OCI-LY7 (cell line): ENCODE results near the gene ARSJ. TPM values are rescaled to one million over a fixed set of nuclear protein-coding genes. Genes with fewer than 3 reads are reported as not detected.

ENCODE experiments used
- BruUV-seq: library from RNA; stranded (reverse); fragments of 400-500 nt; replicated peaks from 2 replicates; lab custom pipeline; 2021; lab: Mats Ljungman, UMichigan
- CTCF ChIA-PET: fragments of 300-600 bp; sonication (Branson Sonifier 250); formaldehyde crosslinking; loops from one replicate; lab custom pipeline; 2022; ENCODE audit warnings: antibody characterized with exemption; ENCODE audit not compliant: unreplicated experiment; lab: Charles Lee
- POLR2A ChIA-PET: fragments of 300-600 bp; sonication (Branson Sonifier 250); formaldehyde crosslinking; loops from one replicate; lab custom pipeline; 2022; ENCODE audit warnings: antibody characterized with exemption; lab: Charles Lee
- DNase-seq: peaks from one replicate; pipeline ENCODE4 v3.0.0-alpha.2; 2015; ENCODE audit warnings: low spot score
- H2AFZ ChIP-seq: fragments of 200-600 bp; sonication (generic), shearing (Covaris generic); 2 replicates; pipeline ENCODE4 v1.6.1; 2014; ENCODE audit warnings: mild to moderate bottlenecking, antibody characterized with exemption, low read length, moderate library complexity
- H3K27ac ChIP-seq: fragments of 200-600 bp; sonication (generic); 2 replicates; pipeline ENCODE4 v1.5.1; 2014; ENCODE audit warnings: mixed run types, low read depth, mild to moderate bottlenecking, moderate library complexity, low read length, inconsistent platforms; ENCODE audit not compliant: poor library complexity, severe bottlenecking
- H3K36me3 ChIP-seq: fragments of 200-600 bp; sonication (generic); 2 replicates; pipeline ENCODE4 v1.6.1; 2014; ENCODE audit warnings: mild to moderate bottlenecking, antibody characterized with exemption, low read length, moderate library complexity, mixed read lengths; ENCODE audit not compliant: insufficient read depth
- H3K4me1 ChIP-seq: fragments of 200-600 bp; sonication (generic); 2 replicates; pipeline ENCODE4 v1.5.1; 2014; ENCODE audit warnings: mild to moderate bottlenecking, low read length; ENCODE audit not compliant: insufficient read depth, poor library complexity, severe bottlenecking
- H3K4me2 ChIP-seq: fragments of 200-600 bp; sonication (generic); 2 replicates; pipeline ENCODE4 v1.6.1; 2014; ENCODE audit warnings: mild to moderate bottlenecking, low read length
- H3K4me3 ChIP-seq: fragments of 200-600 bp; sonication (generic); 2 replicates; pipeline ENCODE4 v1.5.1; 2014; ENCODE audit warnings: mild to moderate bottlenecking, low read depth, low read length; ENCODE audit not compliant: poor library complexity, severe bottlenecking
- H3K79me2 ChIP-seq: fragments of 200-600 bp; sonication (generic); 2 replicates; pipeline ENCODE4 v1.6.1; 2016; ENCODE audit warnings: low read depth, mild to moderate bottlenecking, low read length, moderate library complexity, mixed read lengths; ENCODE audit not compliant: insufficient read depth
- H3K9me2 ChIP-seq: fragments of 200-600 bp; sonication (generic); 2 replicates; pipeline ENCODE4 v1.6.1; 2016; ENCODE audit warnings: mild to moderate bottlenecking, low read length, mixed read lengths; ENCODE audit not compliant: insufficient read depth
- H3K9me3 ChIP-seq: fragments of 200-600 bp; sonication (generic); 2 replicates; pipeline ENCODE4 v1.6.1; 2014; ENCODE audit warnings: mild to moderate bottlenecking, mixed run types, low read length, mixed read lengths
- H4K20me1 ChIP-seq: fragments of 200-600 bp; sonication (generic); 2 replicates; pipeline ENCODE4 v1.6.1; 2014; ENCODE audit warnings: mild to moderate bottlenecking, antibody characterized with exemption, low read length, moderate library complexity, mixed read lengths; ENCODE audit not compliant: insufficient read depth
- EZH2phosphoT487 ChIP-seq: fragments of 200-600 bp; sonication (generic); IDR thresholded peaks from 2 replicates; pipeline ENCODE4 v1.6.1; 2018; ENCODE audit warnings: low read depth, borderline replicate concordance, mild to moderate bottlenecking, mixed run types, antibody characterized with exemption, low read length, moderate library complexity, mixed read lengths
- intact Hi-C: fragments of 100-400 bp; cut with micrococcal nuclease; formaldehyde crosslinking; loops from one replicate; pipeline ENCODE4 v1.10.0; 2022; ENCODE audit not compliant: unreplicated experiment
- total RNA-seq, 2 experiments: library from RNA; depleted of rRNA in 1 of 2; stranded (reverse); fragments of >200 nt in 1 of 2; shearing (Covaris generic) in 1 of 2; gene quantifications; 2 replicates each; pipeline ENCODE4 v1.2.3, GENCODE V29; 2014 to 2022
- TF ChIP-seq, protein P1 (sequence below): fragments of 200-600 bp; sonication (generic); conservative IDR thresholded peaks from 2 replicates; pipeline ENCODE4 v1.5.1; 2014; ENCODE audit warnings: mild to moderate bottlenecking, antibody characterized with exemption, low read length, moderate library complexity, mixed read lengths

ARSJ gene
- total RNA-seq, 2 experiments from 2014 or later, result not detected

DNA sequence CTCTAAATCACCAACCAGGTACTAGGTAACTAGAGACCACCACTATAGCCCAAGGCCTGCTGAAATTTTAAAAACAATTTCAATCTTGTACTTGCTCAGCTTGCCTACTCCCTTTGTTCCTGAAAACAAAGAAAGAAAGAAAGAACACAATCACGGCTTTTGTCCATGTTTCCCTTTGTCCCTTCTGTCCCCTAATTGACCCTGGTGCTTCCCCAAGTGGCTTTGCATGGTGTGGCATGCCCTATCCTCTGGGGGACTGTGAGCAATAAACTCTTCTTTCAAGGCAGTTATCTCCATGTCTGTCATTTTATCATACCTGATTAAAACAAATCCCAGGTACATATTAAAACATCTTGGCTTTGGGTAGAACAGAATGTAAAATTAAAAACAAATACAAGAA, 94.8 kb downstream of the ARSJ start:
- Histone ChIP-seq H3K4me2 (no peak overlapping the region), H3K27ac (no peak overlapping the region), H3K79me2 (no peaks in the 10 kb centered on the region), H3K4me3 (no peak overlapping the region), H3K9me3 (peaks cover 10% of the 10 kb centered on the region; the same call in 1 of the 2 replicates), H4K20me1 (no peaks in the 10 kb centered on the region), H3K36me3 (no peaks in the 10 kb centered on the region), H3K9me2 (no peaks in the 10 kb centered on the region), H3K4me1 (no peaks in the 10 kb centered on the region), H2AFZ (no peak overlapping the region)
- DNase-seq, result no peak
- BruUV-seq, result no TSS peak
- no peak for TF ChIP-seq EZH2phosphoT487
- TF ChIP-seq, protein P1, sequence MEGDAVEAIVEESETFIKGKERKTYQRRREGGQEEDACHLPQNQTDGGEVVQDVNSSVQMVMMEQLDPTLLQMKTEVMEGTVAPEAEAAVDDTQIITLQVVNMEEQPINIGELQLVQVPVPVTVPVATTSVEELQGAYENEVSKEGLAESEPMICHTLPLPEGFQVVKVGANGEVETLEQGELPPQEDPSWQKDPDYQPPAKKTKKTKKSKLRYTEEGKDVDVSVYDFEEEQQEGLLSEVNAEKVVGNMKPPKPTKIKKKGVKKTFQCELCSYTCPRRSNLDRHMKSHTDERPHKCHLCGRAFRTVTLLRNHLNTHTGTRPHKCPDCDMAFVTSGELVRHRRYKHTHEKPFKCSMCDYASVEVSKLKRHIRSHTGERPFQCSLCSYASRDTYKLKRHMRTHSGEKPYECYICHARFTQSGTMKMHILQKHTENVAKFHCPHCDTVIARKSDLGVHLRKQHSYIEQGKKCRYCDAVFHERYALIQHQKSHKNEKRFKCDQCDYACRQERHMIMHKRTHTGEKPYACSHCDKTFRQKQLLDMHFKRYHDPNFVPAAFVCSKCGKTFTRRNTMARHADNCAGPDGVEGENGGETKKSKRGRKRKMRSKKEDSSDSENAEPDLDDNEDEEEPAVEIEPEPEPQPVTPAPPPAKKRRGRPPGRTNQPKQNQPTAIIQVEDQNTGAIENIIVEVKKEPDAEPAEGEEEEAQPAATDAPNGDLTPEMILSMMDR, result no peak
- intact Hi-C loops, result no loop called here
- POLR2A ChIA-PET, result interaction anchor here (1.0 kb wide), 1 partner anchor 242 kb away, joined by 3 read pairs; no protein-coding TSS in a partner anchor
- CTCF ChIA-PET, result no interaction called here

DNA sequence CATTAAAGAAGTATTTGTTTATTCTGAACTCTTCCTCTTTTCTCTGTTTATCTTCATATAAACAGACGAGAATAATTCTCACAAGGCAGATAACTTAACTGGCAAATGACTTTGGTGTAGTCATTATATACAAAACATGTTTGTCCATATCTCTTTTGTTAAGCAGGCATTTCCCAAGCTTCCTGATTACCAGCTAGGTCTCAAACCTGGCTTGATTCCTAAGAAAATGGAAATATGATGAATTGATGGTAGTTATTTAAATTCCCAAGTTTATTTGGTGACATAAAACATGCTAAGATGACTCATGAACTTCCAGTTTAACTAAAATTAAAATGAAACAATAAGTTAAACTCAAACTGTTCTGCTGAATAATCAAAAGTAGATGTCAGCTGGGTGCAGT, 96.8 kb downstream of the ARSJ start:
- Histone ChIP-seq H3K27ac (no peak overlapping the region), H3K4me1 (no peaks in the 10 kb centered on the region), H3K36me3 (no peaks in the 10 kb centered on the region), H3K79me2 (no peaks in the 10 kb centered on the region), H3K9me3 (no peaks in the 10 kb centered on the region), H4K20me1 (no peaks in the 10 kb centered on the region), H3K4me3 (no peak overlapping the region), H3K4me2 (no peak overlapping the region), H2AFZ (peak overlapping the region; percentile 15; the same call in 1 of the 2 replicates), H3K9me2 (no peaks in the 10 kb centered on the region)
- intact Hi-C loops, result no loop called here
- POLR2A ChIA-PET, result interaction anchor here (0.6 to 0.7 kb wide), 2 partner anchors 8 to 909 kb away, joined by 3 to 4 read pairs; no protein-coding TSS in a partner anchor
- no peak for TF ChIP-seq EZH2phosphoT487
- TF ChIP-seq, protein P1, result no peak
- CTCF ChIA-PET, result no interaction called here
- DNase-seq, result no peak
- no TSS peak for BruUV-seq

DNA sequence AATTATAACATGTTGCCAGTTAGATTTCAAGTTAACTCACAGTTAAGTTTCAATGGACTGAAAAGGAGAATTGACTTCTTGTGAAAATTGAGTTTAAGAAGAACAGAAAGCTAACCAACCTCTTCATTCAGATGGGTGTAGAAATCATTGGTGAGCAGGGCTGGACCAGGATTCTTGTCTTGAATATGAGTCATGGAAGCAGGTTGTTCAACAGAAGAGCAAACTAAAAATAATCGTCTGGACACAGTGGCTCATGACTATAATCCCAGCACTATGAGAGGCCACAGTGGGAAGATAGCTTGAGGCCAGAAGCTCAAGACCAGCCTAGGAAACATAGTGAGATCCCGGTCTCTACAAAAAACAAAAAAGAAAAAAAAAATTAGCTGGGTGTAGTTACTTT, 98.2 kb downstream of the ARSJ start:
- Histone ChIP-seq H3K36me3 (no peaks in the 10 kb centered on the region), H3K9me3 (no peaks in the 10 kb centered on the region), H3K4me1 (no peaks in the 10 kb centered on the region), H3K4me2 (no peak overlapping the region), H3K79me2 (no peaks in the 10 kb centered on the region), H3K4me3 (no peak overlapping the region), H2AFZ (no peak overlapping the region; the same call in 1 of the 2 replicates), H3K9me2 (no peaks in the 10 kb centered on the region), H4K20me1 (no peaks in the 10 kb centered on the region), H3K27ac (no peak overlapping the region)
- intact Hi-C loops, result no loop called here
- DNase-seq, result no peak
- no peak for TF ChIP-seq EZH2phosphoT487
- TF ChIP-seq, protein P1, result no peak
- no TSS peak for BruUV-seq
- CTCF ChIA-PET, result no interaction called here
- POLR2A ChIA-PET, result interaction anchor here (0.8 kb wide), 1 partner anchor 18 kb away, joined by 4 read pairs; no protein-coding TSS in a partner anchor
